ENCODE results near the gene MT1F.

DNA sequence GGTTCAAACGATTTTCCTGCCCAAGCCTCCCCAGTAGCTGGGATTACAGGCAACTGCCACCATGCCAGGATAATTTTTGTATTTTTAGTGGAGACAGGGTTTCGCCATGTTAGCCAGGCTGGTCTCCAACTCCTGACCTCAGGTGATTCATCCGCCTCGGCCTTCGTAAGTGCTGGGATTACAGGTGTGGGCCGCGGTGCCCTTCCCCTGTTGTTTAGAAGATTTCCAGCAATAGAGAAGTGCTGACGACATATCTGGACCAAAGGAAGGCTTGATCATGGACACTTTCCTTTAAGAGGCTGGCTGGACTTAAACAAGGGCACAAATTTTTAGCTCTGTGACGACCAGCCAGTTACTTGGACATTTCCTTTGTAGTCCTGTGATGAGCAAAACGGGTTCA is 26.6 kb upstream of the MT1F start:
- no peak for TF ChIP-seq SPI1 (IDR thresholded peaks at IDR 0.05; ENCODE audit: borderline replicate concordance, low read depth)
- TF ChIP-seq, protein P1, sequence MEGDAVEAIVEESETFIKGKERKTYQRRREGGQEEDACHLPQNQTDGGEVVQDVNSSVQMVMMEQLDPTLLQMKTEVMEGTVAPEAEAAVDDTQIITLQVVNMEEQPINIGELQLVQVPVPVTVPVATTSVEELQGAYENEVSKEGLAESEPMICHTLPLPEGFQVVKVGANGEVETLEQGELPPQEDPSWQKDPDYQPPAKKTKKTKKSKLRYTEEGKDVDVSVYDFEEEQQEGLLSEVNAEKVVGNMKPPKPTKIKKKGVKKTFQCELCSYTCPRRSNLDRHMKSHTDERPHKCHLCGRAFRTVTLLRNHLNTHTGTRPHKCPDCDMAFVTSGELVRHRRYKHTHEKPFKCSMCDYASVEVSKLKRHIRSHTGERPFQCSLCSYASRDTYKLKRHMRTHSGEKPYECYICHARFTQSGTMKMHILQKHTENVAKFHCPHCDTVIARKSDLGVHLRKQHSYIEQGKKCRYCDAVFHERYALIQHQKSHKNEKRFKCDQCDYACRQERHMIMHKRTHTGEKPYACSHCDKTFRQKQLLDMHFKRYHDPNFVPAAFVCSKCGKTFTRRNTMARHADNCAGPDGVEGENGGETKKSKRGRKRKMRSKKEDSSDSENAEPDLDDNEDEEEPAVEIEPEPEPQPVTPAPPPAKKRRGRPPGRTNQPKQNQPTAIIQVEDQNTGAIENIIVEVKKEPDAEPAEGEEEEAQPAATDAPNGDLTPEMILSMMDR (IDR thresholded peaks at IDR 0.05; ENCODE audit: insufficient read depth, low read length) = no peak
- TF ChIP-seq POLR2AphosphoS5 (IDR thresholded peaks at IDR 0.05; ENCODE audit: low read depth) = no peak
- no peak for TF ChIP-seq GABPA (IDR thresholded peaks at IDR 0.05; ENCODE audit: low read depth)

Data from HL-60 (cell line).